ENCODE data around the gene ZNF319.

The ZNF319 gene

DNA sequence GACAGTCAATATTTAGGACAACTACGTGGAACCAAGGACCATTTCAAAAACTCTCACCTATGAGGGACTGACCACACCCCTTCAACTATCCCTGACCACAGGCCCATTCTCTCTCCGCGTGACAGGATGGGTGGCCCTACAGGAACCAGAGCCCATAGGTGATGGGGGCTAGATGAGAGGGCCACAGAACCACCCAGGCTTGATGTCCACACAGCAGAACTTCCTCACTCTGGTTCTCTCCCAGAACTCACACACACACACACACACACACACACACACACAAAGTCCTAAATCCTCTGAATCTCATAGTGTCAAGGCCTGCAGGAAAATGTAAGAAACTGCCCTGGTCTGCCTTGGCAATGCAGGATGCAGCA is 1.5 kb downstream of the ZNF319 start:
- in situ Hi-C loops (cut with MboI; ENCODE audit: low sequenced_read_pairs) = no loop called here

DNA sequence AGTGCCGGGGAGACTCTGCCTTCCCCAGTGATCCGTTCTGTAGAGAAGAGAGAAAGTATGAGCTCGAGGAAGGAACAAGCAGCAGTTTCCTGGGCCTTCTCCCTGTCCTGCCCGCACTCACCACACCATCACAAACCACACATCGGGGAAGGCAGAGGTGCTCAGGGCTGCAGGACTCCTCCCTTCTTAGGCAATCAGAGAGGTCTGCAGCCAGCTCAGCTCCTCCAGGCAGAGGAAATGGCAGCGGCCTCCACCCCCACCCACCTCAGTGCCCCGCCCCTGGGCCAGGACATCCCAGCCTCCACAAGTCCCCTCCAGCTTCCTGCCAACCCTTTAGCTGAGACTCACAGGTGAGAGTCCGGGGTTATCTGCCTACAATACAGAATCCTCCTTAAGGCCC is 2.0 kb downstream of the ZNF319 start:
- in situ Hi-C loops (cut with MboI; ENCODE audit: low sequenced_read_pairs) = no loop called here

DNA sequence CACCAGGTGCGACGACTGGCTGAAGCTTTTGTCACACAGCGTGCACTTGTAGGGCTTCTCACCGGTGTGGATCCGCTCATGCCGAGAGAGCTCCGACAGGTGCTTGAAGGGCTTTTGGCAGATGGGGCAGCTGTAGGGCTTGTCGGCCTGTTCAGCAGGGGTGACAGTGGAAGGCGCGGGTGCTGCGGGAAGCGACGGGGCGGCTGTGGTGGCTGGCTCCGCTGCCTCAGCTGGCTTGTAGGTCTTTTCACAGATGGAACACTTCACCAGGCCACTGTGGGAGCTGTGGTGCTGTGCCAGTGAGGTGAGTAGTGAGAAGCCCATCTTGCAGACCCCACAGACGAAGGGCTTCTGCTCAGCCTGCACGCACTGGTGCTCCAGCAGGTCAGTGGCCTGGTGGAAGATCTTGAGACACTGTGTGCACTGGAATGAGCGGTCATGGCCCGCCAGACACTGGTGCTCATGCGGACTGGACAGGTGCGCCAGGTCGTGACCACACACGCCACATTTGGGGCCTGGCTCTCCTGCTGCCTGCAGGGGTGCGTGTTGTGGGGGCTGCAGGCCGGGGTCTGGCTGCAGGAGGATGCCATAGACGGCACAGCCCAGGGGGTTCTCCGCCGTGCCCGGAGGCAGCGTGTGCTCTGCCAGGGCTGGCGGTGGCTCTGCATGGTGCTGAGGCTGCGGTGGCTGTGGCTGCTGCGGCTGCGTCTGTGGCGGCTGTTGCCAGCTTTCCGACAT is 2.8 kb downstream of the ZNF319 start:
- in situ Hi-C loops (cut with MboI; ENCODE audit: low sequenced_read_pairs) = no loop called here

DNA sequence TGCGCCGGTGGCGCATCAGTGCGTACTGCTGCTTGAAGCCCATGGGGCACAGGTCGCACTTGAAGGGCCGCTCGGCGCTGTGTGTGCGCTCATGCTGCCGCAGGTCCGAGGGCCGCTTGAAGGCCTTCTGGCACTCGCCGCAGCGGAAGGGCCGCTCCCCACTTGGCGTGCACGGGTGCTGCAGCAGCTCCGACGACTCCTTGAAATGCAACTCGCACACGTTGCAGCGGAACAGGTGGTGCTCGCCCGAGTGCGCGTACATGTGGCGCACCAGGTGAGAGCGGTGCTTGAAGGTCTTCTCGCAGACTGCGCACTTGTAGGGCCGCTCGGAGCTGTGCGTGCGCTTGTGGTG is 3.3 kb downstream of the ZNF319 start:
- in situ Hi-C loops (cut with MboI; ENCODE audit: low sequenced_read_pairs) = no loop called here

DNA sequence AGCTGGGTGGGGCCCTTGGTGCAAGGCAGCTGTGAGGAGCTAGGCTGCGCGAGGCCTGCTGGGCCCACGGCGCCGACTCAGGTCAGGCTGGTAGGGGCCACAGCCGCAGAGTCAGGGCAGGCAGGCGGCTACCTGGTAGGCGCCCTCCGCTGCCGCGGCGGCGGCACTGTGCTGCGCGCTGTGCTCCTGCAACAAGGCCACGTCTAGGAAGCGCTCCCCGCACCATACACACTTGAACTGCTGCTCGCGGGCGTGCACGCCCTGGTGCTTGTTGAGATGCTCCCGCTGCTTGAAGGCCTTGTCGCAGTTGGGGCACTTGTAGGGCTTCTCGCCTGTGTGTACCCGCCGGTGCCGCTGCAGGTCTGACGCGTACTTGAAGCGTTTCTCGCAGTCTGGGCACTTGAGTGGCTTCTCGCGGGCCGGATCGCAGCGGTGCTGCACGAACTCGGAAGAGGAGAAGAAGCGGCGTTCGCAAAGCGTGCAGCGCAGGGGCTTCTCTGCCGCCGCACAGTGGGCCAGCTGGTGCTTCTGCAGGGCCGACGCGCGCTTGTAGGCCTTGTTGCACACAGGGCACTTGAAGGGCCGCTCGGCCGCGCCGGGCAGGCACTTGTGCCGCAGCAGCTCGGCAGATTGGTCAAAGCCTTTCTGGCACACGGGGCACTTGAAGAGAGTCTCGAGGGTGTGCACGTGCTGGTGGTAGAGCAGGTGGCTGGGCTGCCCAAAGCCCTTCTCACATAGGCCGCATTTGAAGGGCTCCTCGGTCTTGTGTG is 3.9 kb downstream of the ZNF319 start:
- in situ Hi-C loops (cut with MboI; ENCODE audit: low sequenced_read_pairs) = no loop called here

DNA sequence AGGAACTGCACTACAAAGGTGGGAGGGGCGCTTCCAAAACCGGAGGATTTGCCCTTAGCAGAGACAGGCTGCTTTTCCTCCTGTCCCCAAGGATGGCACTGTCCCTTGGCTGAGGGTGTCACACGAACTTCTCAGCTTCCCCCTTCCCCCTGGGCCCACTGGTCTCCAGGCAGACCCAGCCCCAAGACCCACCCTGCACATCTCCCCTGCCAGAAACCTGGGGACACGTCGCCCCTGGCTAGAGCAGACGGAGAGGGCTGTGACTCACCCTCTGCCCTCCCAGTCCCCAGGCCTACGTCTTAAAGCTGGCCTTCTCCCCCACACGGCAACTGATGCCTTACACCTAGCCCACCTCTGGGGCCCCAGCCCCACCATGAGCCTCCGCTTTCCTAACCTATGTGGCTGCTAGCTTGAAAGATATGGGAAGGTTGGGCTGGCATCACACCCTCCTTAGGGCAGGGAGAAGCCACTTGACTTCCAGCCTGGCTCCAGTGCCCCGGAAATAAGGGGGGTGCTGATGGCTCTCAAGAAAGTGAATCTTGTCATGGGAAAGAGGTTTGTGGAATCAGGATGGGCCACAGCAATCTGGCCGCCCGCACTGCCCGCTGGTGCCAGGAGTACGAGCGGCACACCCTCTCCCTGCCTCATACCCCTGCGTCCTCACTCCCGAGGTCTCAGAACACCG is 4.6 kb downstream of the ZNF319 start:
- in situ Hi-C loops (cut with MboI; ENCODE audit: low sequenced_read_pairs) = no loop called here

DNA sequence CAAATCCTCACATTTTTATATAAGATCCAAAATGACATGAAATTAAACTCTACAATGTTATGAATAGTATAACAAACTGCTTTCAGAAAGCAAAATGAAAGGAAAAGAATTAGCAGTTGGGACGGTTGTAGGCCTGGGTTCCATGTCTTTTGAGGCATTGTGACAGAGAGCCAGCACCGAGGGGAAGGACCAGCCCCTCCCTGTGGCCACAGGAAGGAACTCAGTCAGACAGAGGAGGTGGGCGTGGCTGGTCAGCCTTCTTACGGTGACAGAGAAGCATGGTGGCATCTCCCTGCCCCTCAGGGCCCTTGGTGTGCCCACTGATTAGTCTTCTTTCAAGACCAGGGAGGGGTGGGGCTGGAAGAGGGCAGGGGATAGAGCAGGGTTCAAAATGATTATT is 5.7 kb downstream of the ZNF319 start:
- in situ Hi-C loops (cut with MboI; ENCODE audit: low sequenced_read_pairs) = no loop called here

DNA sequence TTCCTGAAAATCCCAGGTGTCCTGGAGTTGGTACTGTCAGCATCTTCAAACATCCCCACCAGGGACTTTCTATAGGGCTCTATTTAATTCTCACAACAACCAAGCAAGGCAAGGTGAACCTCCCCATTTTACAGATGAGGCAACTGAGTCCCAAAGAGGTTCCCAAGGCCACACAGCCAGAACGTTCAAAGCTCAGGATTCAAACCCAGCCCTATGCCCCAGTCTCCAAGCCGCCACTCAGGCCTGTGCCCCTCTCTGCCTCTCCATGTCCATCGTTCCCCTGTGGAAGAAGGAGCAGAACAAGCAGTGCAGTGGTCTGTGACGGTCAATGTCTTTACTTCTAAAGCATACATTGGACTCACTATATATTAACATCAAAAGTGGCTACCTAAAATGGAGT is 6.1 kb downstream of the ZNF319 start:
- in situ Hi-C loops (cut with MboI; ENCODE audit: low sequenced_read_pairs) = no loop called here

DNA sequence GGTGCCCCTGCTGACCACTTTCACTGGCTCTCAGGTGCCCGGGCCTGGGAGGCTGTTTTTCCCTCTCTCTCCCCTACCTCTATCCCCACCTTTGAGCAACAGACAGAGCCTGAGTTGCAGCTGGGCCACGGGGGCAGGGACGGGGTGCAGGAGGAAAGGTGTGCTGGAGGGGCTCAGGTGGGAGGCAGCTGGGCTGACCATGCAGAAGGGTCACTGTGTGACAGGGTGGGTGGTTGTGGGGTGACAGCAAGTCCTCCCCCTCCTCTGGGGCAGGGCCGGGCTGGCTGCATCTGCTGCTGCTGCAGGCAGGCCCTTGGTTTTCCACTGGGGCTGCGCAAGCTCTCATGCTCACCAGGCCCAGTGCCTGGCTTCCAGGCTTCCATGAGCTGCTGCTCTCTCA is 6.6 kb downstream of the ZNF319 start:
- in situ Hi-C loops (cut with MboI; ENCODE audit: low sequenced_read_pairs) = no loop called here

DNA sequence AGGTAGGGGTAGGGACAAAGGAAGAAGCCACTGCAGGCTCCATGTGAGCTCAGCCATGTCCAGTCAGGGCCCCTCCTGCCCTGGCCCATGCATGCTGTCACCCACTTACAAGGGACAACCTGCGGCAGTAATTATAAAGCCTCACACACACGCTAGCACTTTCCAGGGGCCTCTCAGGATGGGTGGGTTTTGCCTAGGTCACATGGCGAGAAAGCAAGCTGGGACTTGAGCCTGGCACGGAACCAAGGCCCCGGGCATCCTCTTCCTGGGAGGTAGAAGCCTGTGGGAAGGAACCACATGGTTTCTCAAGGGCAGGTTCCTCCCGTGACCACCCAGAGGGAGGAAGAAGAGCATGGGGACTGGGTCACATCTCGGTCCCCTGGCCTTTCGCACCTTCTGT is 7.0 kb downstream of the ZNF319 start:
- in situ Hi-C loops (cut with MboI; ENCODE audit: low sequenced_read_pairs) = no loop called here

DNA sequence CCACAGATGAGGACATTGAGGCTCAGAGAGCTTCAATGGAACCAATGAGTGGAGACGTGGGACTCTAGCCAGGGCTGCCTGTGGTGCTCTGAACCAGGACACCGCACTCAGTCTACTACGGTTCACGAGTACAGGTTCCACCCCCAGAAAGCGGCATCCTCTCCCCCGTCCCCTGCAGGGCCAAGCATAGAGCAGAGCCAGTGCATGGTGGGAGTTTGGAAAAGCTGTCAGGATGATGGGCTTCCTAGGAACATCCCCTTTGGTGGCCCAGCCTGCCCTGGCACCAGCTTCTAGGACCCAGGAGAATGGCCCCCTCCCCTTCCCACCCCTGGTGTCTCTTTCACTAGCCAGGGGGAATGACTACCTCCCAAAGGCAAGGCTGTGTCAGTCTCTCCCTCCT is 8.4 kb downstream of the ZNF319 start:
- in situ Hi-C loops (cut with MboI; ENCODE audit: low sequenced_read_pairs) = no loop called here

DNA sequence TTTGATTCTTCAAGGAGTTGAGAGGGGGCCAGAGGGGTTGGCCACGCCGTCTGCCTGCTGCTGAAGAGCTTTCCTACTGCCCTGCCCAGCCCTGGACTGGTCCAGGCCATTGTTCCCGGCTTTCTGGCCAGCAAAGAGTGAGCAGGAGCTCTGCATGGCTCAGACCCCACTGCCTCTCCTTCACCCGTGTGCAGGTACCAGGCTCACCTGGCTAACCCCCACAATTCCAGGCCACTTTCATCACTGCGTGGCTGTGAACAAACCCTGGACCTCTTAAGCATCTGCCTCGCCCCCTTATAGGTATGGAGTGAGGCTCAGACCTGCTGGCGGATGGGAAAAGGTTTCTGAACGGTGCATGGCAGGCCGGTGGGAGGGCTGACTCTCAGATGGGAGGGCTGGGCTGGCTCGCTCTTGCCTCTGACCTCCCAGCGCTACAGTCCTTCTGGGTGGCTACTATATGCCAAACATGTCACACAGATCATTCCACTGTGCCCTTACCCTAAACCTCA is 8.9 kb downstream of the ZNF319 start:
- in situ Hi-C loops (cut with MboI; ENCODE audit: low sequenced_read_pairs) = no loop called here

DNA sequence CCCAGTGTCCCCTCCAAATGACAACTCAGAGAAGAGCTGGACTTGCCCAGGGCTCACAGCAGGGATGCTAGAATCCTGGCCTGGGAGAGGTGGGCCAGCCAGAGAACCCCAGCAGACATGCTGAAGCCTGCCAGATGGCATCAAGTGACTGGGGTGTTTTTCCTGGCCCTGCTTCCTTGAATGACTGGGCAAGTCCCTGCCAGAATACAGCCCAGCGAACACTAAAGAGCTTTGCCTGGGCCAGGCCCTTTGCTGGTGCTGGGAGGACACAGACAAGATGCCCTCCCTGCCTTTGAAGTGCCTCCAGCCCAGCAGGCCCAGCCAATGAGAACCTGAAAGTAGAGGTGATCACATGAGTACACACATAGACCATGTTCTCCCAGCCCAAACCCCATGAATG is 11.5 kb downstream of the ZNF319 start:
- in situ Hi-C loops (cut with MboI; ENCODE audit: low sequenced_read_pairs) = no loop called here

DNA sequence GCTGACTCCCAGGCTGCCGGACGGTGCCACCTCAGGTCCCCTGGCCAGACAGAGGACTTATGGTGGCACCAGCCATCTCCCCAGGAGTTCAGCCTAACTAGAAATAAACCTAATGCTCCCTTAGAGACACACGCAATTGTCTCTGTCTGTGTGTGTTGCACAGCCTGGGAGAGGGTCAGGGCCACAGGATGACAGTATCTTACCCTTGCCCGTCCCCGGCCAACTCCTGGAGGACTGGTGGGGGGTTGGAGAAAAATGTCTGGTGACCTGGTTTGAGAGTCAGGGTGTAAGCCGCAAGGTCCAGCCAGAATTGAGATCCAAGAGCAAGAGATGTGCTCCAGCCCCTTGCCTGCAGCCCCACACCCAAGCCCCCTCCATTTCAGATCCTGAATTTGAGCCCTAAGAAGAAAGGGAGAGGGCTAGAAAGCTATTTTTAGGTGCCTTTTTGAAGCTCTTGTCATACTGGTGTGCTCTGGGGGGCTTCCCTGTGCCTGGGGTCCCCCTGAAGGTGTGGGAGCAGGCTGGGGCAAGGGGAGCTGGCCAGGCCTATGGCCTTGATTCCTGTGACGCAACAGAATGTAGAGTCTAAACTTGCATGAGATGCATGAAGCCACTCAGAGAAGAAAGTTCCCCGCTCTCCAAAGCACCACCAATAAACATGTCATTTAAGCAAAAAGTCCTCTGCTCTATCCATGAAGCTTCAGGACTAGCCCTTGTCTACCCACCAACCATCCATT is 12.9 kb downstream of the ZNF319 start:
- in situ Hi-C loops (cut with MboI; ENCODE audit: low sequenced_read_pairs) = no loop called here

DNA sequence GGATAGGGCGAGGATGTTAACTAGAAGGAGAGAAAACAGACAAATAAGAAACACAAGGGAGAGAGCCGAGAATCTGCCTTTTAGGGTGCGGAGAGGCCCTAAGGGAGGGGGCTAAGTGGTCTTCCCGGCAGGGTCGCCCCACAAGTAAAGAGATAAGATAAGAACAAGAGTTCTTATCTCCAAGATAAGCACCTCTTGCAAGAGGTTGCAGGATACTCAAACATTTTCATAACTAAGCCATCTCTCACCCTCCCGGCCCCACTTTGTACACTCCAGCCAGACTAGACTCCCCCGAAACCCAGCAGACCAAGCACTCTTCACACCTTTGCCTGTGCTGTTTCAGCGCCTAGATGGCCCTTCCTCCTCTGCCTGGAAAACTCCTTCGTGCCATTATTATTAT is 14.3 kb downstream of the ZNF319 start:
- in situ Hi-C loops (cut with MboI; ENCODE audit: low sequenced_read_pairs) = no loop called here

DNA sequence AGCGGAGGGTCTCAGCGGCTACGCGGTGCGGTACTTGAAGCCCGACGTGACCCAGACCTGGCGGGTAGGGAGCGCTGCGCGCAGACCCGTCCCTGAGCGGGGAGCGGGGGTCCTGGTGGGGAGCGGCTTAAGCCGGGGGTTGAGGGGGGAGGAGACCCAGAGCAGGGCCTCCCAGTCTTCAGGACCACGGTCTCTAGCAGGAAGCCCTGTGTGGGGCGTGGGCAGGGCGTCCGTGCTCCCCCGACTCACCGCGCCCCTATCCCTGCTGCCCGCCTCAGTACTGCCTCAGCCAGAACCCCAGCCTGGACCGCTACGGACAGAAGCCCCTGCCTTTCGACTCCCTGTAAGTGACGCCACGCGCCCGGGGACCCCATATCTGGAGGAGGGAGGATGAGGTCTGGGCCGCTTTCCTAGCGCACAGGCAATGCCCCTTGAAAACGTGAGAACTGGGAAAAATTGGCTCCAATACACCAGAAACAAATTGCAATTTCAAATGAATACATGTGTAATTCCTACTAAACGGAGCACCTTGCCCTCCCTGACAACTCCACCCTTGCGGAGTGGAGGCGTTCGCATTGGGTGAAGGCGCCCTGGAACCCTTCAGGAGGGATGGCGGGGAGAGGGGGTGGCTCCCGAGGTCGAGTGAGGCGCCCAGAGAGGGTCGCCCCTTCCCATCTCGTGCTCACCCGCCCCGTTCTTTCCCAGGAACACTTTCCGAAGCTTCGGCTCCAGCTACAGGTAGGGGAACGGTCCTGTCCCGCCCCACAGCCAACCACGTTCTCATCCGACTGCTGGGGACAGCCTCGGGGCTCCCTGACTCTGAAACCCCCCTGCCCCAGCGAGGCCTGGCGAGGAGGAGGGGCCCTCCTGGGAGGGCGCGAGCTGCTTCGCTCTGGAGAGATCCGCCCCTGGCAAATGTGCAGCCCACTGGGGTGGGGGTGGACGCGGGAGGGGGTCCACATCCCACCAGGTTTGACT is 15.0 kb downstream of the ZNF319 start:
- in situ Hi-C loops (cut with MboI; ENCODE audit: low sequenced_read_pairs) = no loop called here

DNA sequence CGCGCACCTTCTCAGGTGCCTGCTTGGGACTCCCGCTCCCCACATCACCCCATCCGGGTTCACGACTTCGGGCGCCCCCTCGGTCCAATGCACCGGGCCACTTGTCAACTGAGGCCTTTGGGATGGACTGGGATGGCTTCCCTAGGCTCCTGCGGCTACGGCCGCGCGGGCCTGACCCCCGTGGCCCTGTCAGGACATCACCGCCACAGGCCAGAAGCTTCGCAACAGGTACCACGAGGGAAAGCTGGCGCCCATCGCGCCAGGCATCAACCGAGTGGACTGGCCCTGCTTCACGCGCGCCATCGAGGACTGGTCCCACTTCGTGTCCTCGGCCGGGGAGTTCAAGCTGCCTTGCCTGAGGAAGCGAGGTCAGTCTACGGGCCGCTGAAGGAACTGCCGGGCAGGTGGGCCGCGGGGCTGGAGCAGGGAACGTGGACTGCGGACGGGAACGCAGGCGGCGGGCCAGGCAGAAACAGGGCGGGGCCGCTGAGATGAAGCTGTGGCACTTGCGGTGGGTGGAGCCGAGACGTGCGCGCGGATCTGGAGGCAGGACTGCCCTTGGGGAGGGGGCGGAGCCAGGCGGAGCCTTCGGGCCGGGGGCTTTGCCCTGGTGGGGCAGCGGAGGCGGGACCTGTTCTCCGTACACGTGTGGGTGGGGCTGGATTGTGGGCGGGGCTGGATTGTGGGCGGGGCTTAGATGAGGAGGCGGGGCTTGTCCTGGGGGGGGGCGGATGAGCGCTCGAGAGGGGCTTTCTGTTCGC is 15.8 kb downstream of the ZNF319 start:
- in situ Hi-C loops (cut with MboI; ENCODE audit: low sequenced_read_pairs) = no loop called here

DNA sequence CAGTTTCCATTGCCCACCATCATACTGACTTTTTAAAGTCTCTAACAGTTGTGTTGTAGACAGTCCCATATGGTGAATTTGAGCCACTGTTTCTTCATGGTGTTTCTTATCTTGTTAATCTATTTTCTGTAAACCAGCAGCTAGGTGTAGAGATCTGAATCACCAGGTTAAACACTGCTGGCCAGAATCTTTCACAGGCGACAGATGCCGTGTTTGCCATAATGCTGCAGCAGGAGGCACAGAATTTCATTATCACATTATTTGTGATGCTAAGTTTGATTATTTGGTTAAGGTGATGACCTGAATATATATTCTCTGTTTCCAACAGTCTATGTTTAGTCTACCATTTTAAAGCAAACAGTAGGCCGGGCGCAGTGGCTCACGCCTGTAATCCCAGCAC is 18.1 kb downstream of the ZNF319 start:
- in situ Hi-C loops (cut with MboI; ENCODE audit: low sequenced_read_pairs) = no loop called here

DNA sequence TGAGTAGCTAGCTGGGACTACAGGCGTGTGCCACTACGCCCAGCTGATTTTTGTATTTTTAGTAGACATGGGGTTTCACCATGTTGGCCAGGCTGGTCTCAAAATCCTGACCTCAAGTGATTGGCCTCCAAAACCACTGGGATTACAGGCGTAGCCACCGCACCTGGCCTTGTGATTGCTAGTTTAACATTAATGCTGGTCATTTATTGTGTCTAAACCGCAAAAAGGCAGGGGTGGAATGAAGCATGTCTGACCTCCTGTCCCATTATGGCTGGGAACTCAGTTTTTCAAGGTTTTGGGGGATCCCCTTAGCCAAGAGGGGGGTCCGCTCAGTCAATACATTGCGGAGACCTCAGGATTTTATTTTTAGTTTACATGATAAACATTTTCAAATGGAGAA is 18.8 kb downstream of the ZNF319 start:
- in situ Hi-C loops (cut with MboI; ENCODE audit: low sequenced_read_pairs) = no loop called here

All from hTERT RPE-1 (cell line).